BLaER1 treated with 17β-estradiol and CSF1 and Interleukin-3, amounts not matched to agents 10 nM and 100 nM (cell line): ENCODE data around the gene SNCG.

Experiments
- H3K27ac ChIP-seq, 11 experiments: shearing (Covaris generic); formaldehyde crosslinking; 2 replicates each; pipeline ENCODE4 v1.8.1; 2022
- H3K27me3 ChIP-seq, 11 experiments: shearing (Covaris generic); formaldehyde crosslinking; 2 replicates each; pipeline ENCODE4 v1.8.1; 2022
- H3K36me3 ChIP-seq, 11 experiments: shearing (Covaris generic); formaldehyde crosslinking; 2 replicates each; pipeline ENCODE4 v1.8.1; 2022
- H3K4me1 ChIP-seq, 10 experiments: shearing (Covaris generic); formaldehyde crosslinking; 2 replicates each; pipeline ENCODE4 v1.8.1; 2022
- H3K4me2 ChIP-seq, 11 experiments: shearing (Covaris generic); formaldehyde crosslinking; 2 replicates each; pipeline ENCODE4 v1.8.1; 2022
- H3K4me3 ChIP-seq, 10 experiments: shearing (Covaris generic); formaldehyde crosslinking; 2 replicates each; pipeline ENCODE4 v1.8.1; 2022
- H3K9ac ChIP-seq, 11 experiments: shearing (Covaris generic); formaldehyde crosslinking; 2 replicates each; pipeline ENCODE4 v1.8.1; 2022
- H3K9me3 ChIP-seq, 11 experiments: shearing (Covaris generic); formaldehyde crosslinking; replicated peaks in 1 of 11; 2 replicates each; pipeline ENCODE4 v1.8.1; 2022
- H4K20me1 ChIP-seq, 11 experiments: shearing (Covaris generic); formaldehyde crosslinking; 2 replicates each; pipeline ENCODE4 v1.8.1; 2022
- Cebpa-rat ChIP-seq, 11 experiments: shearing (Covaris generic); IDR thresholded peaks; 2 replicates each; pipeline ENCODE4 v1.8.1; 2022

The SNCG gene

GRCh38 chr10:86962136-86962980 is 4.0 kb downstream of the SNCG start:
- H3K9me3 ChIP-seq, result no peaks in the 10 kb centered on the region
- H3K9ac ChIP-seq, result peak overlapping the region in 1 of 11 experiments; percentile 1; a peak in 1 of 22 replicates
- no peaks in the 10 kb centered on the region for H4K20me1 ChIP-seq
- peaks cover 31 to 92% (median 50%) of the 10 kb centered on the region in 10 experiments for H3K4me1 ChIP-seq
- peaks cover 0 to 3% (median 1%) of the 10 kb centered on the region in 11 experiments; a peak in 7 of 22 replicates for H3K27me3 ChIP-seq
- H3K36me3 ChIP-seq, result no peaks in the 10 kb centered on the region
- H3K4me2 ChIP-seq, result peak overlapping the region in 6 of 11 experiments; percentile 6 to 84 (median 56); a peak in 8 of 22 replicates
- no peak for TF ChIP-seq Cebpa-rat (IDR thresholded peaks at IDR 0.05)
- no peak overlapping the region for H3K4me3 ChIP-seq
- peak overlapping the region in 1 of 11 experiments; percentile 0; a peak in 2 of 22 replicates for H3K27ac ChIP-seq

- no peak overlapping the region for H3K4me3 ChIP-seq
- H3K9me3 ChIP-seq, result no peaks in the 10 kb centered on the region
- H3K9ac ChIP-seq, result peak overlapping the region in 1 of 11 experiments; percentile 1; a peak in 1 of 22 replicates
- peaks cover 25 to 91% (median 44%) of the 10 kb centered on the region in 10 experiments for H3K4me1 ChIP-seq
- no peaks in the 10 kb centered on the region for H3K36me3 ChIP-seq
- peak overlapping the region in 3 of 11 experiments; percentile 57 to 84 (median 81); a peak in 5 of 22 replicates for H3K4me2 ChIP-seq
- no peaks in the 10 kb centered on the region for H4K20me1 ChIP-seq
- H3K27ac ChIP-seq, result no peak overlapping the region
- peaks cover 5 to 9% (median 7%) of the 10 kb centered on the region in 11 experiments for H3K27me3 ChIP-seq
- no peak for TF ChIP-seq Cebpa-rat (IDR thresholded peaks at IDR 0.05)
Measured at GRCh38 chr10:86962981-86963310, 4.5 kb downstream of the SNCG start.

- Histone ChIP-seq H3K4me1 (peaks cover 23 to 91% (median 41%) of the 10 kb centered on the region in 10 experiments; a peak in 19 of 20 replicates), H3K27me3 (peaks cover 10 to 14% (median 12%) of the 10 kb centered on the region in 11 experiments), H4K20me1 (no peaks in the 10 kb centered on the region), H3K4me2 (peak overlapping the region in 3 of 11 experiments; percentile 12 to 27 (median 26); a peak in 2 of 22 replicates), H3K9ac (0 out of 22 replicates have a peak overlapping the region, but pooled peaks of 1 of the 11 experiments have one; percentile 25), H3K9me3 (no peaks in the 10 kb centered on the region), H3K36me3 (no peaks in the 10 kb centered on the region), H3K4me3 (no peak overlapping the region), H3K27ac (no peak overlapping the region)
- no peak for TF ChIP-seq Cebpa-rat (IDR thresholded peaks at IDR 0.05)
Measured at GRCh38 chr10:86963341-86963919, 5.0 kb downstream of the SNCG start.

- peaks cover 18 to 22% (median 20%) of the 10 kb centered on the region in 11 experiments for H3K27me3 ChIP-seq
- H3K4me2 ChIP-seq, result peak overlapping the region in 7 of 11 experiments; percentile 12 to 38 (median 26); a peak in 8 of 22 replicates
- no peaks in the 10 kb centered on the region for H3K9me3 ChIP-seq
- H3K4me3 ChIP-seq, result no peak overlapping the region
- no peaks in the 10 kb centered on the region for H4K20me1 ChIP-seq
- no peak overlapping the region; a peak in 1 of 22 replicates for H3K27ac ChIP-seq
- no peak for TF ChIP-seq Cebpa-rat (IDR thresholded peaks at IDR 0.05)
- no peak overlapping the region for H3K9ac ChIP-seq
- peaks cover 17 to 91% (median 33%) of the 10 kb centered on the region in 10 experiments; a peak in 19 of 20 replicates for H3K4me1 ChIP-seq
- H3K36me3 ChIP-seq, result no peaks in the 10 kb centered on the region
Measured at GRCh38 chr10:86964061-86964846, 5.9 kb downstream of the SNCG start.

- Histone ChIP-seq H3K9ac (no peak overlapping the region), H3K27ac (no peak overlapping the region), H3K4me1 (peaks cover 16 to 91% (median 30%) of the 10 kb centered on the region in 10 experiments; a peak in 19 of 20 replicates), H3K4me3 (no peak overlapping the region), H3K36me3 (no peaks in the 10 kb centered on the region), H3K9me3 (no peaks in the 10 kb centered on the region), H4K20me1 (no peaks in the 10 kb centered on the region), H3K4me2 (peak overlapping the region in 2 of 11 experiments; percentile 27 to 38; a peak in 4 of 22 replicates), H3K27me3 (peaks cover 23 to 27% (median 26%) of the 10 kb centered on the region in 11 experiments)
- no peak for TF ChIP-seq Cebpa-rat (IDR thresholded peaks at IDR 0.05)
Measured at GRCh38 chr10:86964847-86965190, 6.4 kb downstream of the SNCG start.

GRCh38 chr10:86965986-86966654 is 7.7 kb downstream of the SNCG start:
- Histone ChIP-seq H3K4me3 (no peak overlapping the region), H3K9me3 (no peaks in the 10 kb centered on the region), H3K4me1 (peaks cover 29 to 89% (median 42%) of the 10 kb centered on the region in 10 experiments), H3K36me3 (no peaks in the 10 kb centered on the region), H3K4me2 (peak overlapping the region in 10 of 11 experiments; percentile 12 to 95 (median 38); a peak in 17 of 22 replicates), H3K27me3 (peaks cover 23 to 40% (median 38%) of the 10 kb centered on the region in 11 experiments), H3K27ac (no peak overlapping the region), H3K9ac (no peak overlapping the region), H4K20me1 (no peaks in the 10 kb centered on the region)
- no peak for TF ChIP-seq Cebpa-rat (IDR thresholded peaks at IDR 0.05)

GRCh38 chr10:86967481-86967941 is 9.1 kb downstream of the SNCG start:
- Histone ChIP-seq H3K4me1 (peaks cover 29 to 84% (median 52%) of the 10 kb centered on the region in 10 experiments), H3K9me3 (peaks cover 0 to 8% (median 0%) of the 10 kb centered on the region in 11 experiments; a peak in 2 of 22 replicates), H4K20me1 (no peaks in the 10 kb centered on the region), H3K4me2 (peak overlapping the region in 5 of 11 experiments; percentile 37 to 95 (median 55); a peak in 5 of 22 replicates), H3K27ac (no peak overlapping the region), H3K4me3 (no peak overlapping the region), H3K27me3 (peaks cover 23 to 48% (median 45%) of the 10 kb centered on the region in 11 experiments), H3K36me3 (no peaks in the 10 kb centered on the region), H3K9ac (no peak overlapping the region)
- no peak for TF ChIP-seq Cebpa-rat (IDR thresholded peaks at IDR 0.05)
